GM19438 (cell line): Measurements from ENCODE around the gene ANTKMT.
"Not testable (repeated sequence)": the region's sequence is repeated elsewhere in the genome, so short reads cannot be mapped to it uniquely, and the experiment has no call there.

Source experiments
- ATAC-seq: cut with Tn5 transposase; IDR thresholded peaks from one replicate; pipeline ENCODE4 v1.9.1; 2021; ENCODE audit warnings: low read depth; ENCODE audit not compliant: unreplicated experiment

Gene ANTKMT

GRCh38 chr16:680967-681745 lies 39.8 kb upstream of the ANTKMT start:
- no peak for ATAC-seq

DNA sequence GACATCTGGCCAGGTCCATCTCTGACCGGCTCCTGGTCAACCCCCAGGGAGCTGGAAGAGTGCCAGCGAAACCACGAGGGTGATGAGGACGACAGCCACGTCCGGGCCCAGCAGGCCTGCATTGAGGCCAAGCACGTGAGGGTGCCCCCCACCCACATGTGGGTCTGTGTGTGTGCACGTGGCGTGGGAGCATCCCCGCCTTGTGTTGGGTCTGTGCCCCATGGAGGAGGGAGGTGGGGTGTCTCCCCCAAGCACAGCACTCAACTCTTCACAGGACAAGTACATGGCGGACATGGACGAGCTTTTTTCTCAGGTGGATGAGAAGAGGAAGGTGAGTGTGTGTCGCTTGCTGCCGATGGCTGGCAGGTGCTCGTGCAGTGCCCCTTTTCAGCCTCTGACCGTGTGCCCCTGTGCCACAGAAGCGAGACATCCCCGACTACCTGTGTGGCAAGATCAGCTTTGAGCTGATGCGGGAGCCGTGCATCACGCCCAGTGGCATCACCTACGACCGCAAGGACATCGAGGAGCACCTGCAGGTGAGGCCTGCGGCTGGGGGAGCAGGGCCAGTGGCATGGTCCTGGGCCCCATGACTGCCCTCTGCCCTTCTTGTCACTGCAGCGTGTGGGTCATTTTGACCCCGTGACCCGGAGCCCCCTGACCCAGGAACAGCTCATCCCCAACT lies 39.1 kb upstream of the ANTKMT start:
- ATAC-seq = no peak

DNA sequence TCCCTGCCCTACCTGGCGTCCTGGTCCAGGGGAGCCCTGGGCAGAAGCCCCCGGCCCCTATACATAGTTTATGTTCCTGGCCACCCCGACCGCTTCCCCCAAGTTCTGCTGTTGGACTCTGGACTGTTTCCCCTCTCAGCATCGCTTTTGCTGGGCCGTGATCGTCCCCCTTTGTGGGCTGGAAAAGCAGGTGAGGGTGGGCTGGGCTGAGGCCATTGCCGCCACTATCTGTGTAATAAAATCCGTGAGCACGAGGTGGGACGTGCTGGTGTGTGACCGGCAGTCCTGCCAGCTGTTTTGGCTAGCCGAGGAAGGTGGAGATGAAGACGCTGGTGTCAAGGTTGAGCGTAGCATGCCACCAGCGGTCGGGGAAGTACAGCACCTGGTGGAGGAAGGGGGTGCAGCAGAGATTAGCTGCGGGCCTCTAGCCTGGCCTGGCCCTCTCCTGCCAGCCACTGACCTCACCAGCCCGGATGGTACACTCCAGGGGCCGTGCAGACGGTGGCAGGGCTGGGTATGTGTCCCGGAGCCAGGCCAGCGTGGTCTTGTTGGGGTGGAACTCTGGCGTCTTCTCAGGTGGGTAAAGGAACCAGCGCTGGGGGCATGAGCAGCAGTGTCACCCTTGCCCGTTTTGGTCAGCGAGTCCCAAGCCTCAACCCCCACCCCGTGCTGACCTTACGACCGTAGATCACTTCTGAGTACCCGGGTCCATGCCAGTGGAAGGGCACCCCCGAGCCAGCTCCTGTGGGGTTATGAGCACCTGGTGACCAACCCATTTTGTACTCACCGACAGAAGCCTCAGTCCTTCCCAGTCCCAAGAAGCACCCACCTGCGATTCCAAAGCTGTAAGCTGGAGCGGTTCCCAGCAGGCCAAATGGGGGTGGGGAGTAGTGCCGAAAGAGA lies 38.2 kb upstream of the ANTKMT start:
- ATAC-seq = no peak

- ATAC-seq = no peak
These were observed 37.4 kb upstream of the ANTKMT start for GRCh38 chr16:683396-684070.

- peak; percentile 60 for ATAC-seq
These were observed 36.7 kb upstream of the ANTKMT start, which contains the start of gene JMJD8 for GRCh38 chr16:684071-684794. Gene JMJD8 (minus strand): TSS chr16:684334. CDS start chr16:684319, 15 bp downstream.

DNA sequence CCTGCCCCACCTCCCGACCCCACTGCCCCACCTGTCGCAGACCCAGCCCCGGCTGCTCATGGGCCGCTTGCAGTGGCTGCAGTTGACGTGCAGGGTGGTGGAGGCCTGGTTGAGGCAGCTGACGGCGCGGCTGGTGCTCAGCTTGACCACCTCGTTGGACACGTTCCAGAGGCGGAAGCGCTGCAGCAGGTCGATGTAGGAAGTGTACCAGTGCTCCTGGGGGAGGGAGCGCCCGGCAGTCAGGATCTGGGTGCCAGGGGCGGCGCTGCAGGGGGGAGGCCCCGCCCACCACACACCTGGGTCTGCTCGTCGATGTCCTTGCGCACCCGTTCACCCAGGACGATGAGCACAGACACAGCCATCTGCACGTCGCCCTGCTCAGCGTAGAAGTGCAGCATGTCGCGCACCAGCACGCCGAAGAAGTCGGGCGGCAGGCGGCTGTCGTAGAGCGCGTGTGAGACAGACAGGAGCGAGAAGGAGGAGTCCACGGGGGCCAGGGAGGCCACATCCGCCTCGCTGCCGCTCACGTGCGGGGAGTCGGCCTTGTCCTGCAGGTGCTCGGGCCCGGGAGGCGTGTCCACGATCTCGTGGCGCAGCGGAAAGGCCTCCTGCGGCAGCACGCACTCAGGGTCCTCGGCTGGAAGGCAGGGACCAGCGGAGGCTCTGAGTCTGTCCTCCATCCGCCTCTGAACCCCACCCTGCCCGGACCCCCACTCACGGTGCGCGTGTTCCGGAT lies 35.8 kb upstream of the ANTKMT start:
- no peak for ATAC-seq

DNA sequence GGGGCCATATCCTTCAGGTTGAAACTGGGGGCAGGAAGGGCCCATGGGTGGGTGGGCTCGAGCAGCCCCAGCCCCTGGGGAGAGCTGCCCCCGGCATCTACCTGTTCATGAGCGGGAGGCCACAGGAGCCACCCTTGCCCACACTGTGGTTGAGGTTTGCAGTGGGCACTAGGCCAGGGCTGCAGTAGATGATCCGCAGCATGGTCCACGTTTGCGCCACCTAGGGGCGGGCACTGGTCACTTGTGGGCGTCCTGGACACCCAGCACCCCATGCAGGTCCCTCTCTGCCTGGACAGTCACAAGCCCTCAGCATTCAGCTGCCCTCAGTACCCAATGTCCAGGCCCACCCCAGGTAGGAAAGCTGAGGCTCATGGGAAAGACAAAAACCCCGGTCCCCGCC lies 35.0 kb upstream of the ANTKMT start:
- no peak for ATAC-seq

DNA sequence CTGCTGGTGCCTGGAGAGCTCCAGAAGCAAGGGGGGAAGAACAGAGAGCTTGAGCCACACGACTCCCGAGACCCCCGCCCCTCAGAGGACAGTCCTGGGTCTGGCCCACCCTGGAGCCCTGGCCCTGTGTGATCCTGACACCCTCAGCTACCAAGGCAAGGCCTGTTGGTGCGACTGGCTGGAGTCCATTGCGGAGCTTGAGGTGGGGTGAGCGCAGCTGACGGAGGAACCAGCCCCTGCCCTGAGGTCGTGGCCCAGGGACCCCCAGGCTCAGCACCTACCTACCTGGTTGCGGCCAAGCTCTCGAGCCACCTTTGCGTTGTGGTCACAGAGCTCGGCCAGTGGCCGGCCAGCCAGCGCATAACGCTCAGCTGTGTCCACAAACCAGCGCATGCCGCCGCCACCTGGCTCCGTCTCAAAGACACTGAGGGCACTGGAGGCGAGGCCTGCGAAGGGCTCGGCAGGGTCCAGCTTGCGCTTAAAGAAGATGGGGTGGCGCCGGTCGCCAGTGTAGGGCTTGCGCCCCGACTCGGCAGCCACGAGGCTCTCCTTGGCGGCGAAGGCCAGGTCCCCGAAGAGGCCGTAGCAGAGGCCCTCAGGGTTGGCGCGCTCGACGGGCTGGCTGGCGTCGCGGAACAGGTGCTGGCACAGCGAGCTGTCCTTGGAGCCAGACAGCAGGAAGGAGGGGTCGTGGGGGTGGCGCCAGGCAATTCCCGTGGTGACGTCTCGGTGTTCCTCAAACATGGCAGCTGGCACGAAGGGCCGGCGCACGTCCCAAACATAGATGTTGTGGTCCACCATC lies 34.3 kb upstream of the ANTKMT start:
- no peak for ATAC-seq

DNA sequence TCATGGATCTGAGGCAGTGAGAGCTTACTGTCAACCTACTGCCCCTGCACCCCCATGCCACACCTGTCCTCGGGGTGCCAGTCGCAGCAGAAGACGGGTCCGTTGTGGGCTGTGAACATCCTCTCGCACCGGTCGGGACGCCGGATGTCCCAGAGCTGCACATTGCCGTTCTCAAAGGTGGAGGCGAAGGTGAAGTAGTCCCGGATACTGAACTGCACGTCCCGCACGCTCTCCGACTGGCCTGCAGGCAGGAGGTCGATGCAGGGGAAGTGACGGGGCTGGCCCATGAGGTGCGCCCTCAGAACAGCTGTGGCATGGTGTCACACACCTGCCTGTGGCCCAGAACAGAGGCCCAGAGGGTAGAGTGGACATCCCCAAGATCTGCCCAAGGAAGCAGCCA lies 33.4 kb upstream of the ANTKMT start:
- ATAC-seq = no peak

DNA sequence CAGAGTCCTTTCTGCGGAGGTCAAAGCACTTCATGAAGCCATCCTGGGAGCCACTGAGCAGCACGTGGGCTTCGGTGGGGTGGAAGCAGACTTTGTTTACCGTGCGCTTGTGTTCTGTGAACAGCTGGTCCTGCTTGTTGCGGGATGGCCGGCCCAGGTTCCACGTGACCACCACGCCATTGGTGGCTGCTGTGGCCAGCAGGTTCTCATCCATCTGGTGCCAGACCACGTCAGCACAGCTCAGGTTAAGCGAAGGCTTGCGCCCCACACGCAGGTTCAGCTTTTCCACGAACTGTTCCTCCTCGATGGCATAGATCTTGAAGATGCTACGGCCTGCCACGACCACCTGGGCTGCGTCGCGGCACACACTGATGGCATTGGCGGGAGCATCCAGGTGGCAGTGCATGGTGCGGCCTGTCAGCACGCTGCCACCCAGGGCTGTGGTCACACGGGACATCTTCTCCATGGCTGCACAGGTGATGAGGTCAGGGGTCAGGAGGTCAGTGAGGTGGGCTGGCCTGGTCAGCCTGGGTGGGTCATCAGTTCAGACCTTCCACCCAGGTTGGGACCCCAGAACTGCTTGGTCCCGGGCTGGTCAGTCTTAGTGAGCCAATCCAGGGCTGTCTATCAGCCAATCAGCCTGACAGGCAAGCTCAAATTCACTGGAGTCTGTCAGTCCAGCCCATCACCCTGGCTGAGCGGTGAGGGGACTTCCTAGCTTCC lies 31.6 kb upstream of the ANTKMT start:
- no peak for ATAC-seq

DNA sequence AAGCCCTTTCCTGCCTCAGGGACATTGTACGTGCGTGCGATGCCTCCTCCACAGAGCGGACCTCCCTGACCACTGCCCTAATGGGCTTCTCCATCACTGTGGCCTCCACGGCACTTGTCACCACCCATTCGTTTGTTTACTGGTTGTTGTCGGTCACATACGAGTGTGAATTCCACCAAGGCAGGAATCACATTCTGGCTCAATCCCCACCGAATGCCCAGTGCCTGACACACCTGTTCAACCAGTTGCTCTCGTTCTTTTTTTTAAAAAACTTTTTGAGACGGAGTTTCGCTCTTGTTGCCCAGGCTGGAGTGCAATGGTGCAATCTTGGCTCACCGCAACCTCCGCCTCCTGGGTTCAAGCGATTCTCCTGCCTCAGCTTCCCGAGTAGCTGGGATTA lies 29.7 kb upstream of the ANTKMT start:
- ATAC-seq = not testable (repeated sequence)

- no peak for ATAC-seq
These were observed 28.4 kb upstream of the ANTKMT start for GRCh38 chr16:692356-693108.

DNA sequence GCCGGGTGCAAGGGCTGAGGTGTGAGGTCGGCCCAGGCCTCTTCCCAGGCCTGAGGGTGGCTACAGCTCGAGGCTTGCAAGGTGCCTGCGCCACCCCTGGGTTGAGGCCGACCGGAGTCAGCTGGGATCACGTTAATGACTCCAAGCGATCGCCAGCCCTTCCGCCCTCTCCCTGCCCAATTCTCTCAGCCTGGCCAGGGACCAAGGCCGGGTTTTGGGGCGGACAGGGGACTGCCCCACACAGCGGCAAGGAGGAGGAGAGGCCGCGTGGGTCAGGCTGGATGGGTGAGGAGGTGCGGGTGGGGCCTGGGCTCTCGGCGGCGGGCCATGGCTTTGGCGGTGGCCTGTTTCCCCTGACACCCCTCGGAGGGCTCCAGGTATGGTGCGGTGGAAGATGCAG lies 27.6 kb upstream of the ANTKMT start:
- no peak for ATAC-seq

GRCh38 chr16:693766-694165 lies 27.2 kb upstream of the ANTKMT start:
- no peak for ATAC-seq

GRCh38 chr16:694187-694862 lies 26.6 kb upstream of the ANTKMT start:
- no peak for ATAC-seq

DNA sequence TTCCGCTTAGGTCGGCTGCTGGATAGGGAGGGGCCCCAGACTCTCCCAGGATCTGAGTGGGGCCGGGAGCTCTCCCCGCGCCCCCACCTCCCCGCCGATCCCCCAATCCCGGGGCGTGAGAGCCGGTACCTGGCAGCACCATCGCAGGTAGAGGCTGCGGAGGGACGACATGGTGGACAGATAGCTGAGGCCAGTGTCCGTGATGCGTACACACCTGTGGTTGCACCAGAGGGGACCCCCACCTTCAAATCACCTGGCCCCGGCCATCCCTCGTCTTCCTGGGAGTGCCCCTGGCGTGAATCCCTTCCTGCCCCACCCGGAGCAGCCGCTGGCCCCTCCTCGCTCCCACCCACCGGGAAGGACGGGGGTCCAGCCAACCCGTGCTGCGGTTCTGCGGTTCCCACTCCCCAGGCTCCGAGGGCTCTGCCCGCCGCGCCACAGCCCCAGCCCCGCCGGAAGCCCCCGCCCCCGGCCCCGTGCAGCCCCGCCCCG lies 26.0 kb upstream of the ANTKMT start:
- ATAC-seq = no peak
